IgD-negative memory B cell (primary cell): Measurements from ENCODE around the gene IFT27. TPM values are rescaled to one million over a fixed set of nuclear protein-coding genes. Genes with fewer than 3 reads are reported as not detected.

Source experiments
- H3K27ac Mint-ChIP-seq, 3 donors: one replicate each; pipeline ENCODE4 v1.8.0; 2020 to 2022; ENCODE audit warnings: mild to moderate bottlenecking in 3 of 3, mixed read lengths in 3 of 3, moderate library complexity in 1 of 3
- H3K27me3 Mint-ChIP-seq: one replicate; pipeline ENCODE4 v1.8.0; 2021; ENCODE audit warnings: mixed read lengths
- H3K36me3 Mint-ChIP-seq: one replicate; pipeline ENCODE4 v1.8.0; 2020; ENCODE audit warnings: mild to moderate bottlenecking, mixed read lengths
- H3K4me1 Mint-ChIP-seq, 3 donors: one replicate each; pipeline ENCODE4 v1.8.0; 2020 to 2022; ENCODE audit warnings: mixed read lengths in 3 of 3, mild to moderate bottlenecking in 1 of 3
- H3K4me3 Mint-ChIP-seq, 4 donors: one replicate each; pipeline ENCODE4 v1.8.0; 2020 to 2022; ENCODE audit warnings: mild to moderate bottlenecking in 4 of 4, mixed read lengths in 4 of 4, moderate library complexity in 3 of 4
- H3K9me3 Mint-ChIP-seq, 3 donors: one replicate each; pipeline ENCODE4 v1.8.0; 2020 to 2021; ENCODE audit warnings: mixed read lengths in 3 of 3, mild to moderate bottlenecking in 1 of 3
- polyA plus RNA-seq: library from polyadenylated mRNA; unstranded; fragments of 300-500 nt; fragmentation: Illumina TruSeq; gene quantifications from one replicate; pipeline ENCODE4 v1.2.3, GENCODE V29; 2021

Gene IFT27, protein sequence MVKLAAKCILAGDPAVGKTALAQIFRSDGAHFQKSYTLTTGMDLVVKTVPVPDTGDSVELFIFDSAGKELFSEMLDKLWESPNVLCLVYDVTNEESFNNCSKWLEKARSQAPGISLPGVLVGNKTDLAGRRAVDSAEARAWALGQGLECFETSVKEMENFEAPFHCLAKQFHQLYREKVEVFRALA
- 12.4 TPM for polyA plus RNA-seq

DNA sequence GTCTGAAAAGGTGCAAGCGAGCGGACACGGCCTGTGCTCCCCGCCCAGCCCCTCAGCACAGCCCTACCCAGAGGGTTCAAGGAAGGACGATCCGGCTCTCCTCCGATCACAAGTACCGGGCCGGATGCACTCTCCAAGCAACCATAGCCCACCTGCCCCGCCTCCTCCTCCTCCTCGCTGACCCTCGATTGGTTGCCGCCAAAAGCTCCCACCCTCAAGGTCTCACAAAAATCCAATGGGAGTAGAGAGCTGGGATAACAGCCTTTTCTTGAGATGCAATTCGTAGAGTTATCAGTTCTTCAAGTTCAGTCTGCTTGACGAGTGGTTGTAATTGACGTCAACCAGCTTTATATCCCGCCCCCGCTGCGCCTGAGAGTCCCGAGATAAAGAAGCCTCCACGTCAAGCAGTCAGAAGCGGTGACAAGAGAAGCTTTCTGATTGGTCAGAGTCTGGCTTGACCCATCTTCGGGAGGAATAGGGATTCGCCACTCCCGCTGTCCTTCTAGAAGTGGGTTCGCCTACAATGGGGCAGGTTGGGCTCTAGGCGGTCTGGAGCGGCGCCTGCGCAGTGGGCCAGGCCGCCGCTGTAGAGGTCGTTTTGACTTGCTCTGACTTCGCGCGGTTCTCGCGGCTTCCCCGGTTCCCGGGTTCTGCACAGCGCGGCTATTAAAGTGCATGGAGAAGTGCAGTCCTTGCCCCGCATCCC is at the start of gene IFT27:
TSS of gene IFT27 (minus strand) at position 156 of the 706 bp plus-strand sequence. CDS start 412 bp downstream, outside the sequence.
- Mint-ChIP-seq H3K4me3 (peak within 1 kb of the TSS; percentile 80 to 98 (median 92)), H3K27ac (peak within 1 kb of the TSS; percentile 83 to 97 (median 96)), H3K4me1 (peaks cover 9 to 16% (median 14%) of the 10 kb centered on the region in 3 donors)

DNA sequence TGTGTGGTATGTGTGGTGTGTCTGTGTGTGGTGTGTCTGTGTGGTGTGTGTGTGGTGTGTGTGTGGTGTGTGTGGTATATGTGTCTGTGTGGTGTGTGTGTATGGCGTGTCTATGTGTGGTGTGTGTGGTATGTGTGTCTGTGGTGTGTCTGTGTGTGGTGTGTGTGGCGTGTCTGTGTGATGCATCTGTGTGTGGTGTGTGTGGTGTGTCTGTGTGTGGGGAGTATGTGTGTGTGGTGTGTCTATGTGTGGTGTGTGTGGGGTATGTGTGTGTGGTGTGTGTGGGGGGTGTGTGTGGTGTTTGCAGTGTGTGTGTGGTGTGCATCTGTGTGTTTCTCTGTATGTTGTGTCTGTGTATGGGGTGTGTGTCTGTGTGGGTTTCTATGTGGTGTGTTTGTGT is 48.7 kb upstream of the IFT27 start:
- Mint-ChIP-seq H3K4me3 (no peak overlapping the region), H3K27me3 (peaks cover 24% of the 10 kb centered on the region), H3K9me3 (no peaks in the 10 kb centered on the region), H3K36me3 (peaks cover 3% of the 10 kb centered on the region), H3K4me1 (peaks cover 0 to 3% (median 0%) of the 10 kb centered on the region in 3 donors), H3K27ac (no peak overlapping the region)

More for the DNA sequence above, at the start of gene IFT27:
- Mint-ChIP-seq H3K36me3 (peaks cover 5% of the 10 kb centered on the region), H3K27me3 (no peaks in the 10 kb centered on the region), H3K9me3 (no peaks in the 10 kb centered on the region)

DNA sequence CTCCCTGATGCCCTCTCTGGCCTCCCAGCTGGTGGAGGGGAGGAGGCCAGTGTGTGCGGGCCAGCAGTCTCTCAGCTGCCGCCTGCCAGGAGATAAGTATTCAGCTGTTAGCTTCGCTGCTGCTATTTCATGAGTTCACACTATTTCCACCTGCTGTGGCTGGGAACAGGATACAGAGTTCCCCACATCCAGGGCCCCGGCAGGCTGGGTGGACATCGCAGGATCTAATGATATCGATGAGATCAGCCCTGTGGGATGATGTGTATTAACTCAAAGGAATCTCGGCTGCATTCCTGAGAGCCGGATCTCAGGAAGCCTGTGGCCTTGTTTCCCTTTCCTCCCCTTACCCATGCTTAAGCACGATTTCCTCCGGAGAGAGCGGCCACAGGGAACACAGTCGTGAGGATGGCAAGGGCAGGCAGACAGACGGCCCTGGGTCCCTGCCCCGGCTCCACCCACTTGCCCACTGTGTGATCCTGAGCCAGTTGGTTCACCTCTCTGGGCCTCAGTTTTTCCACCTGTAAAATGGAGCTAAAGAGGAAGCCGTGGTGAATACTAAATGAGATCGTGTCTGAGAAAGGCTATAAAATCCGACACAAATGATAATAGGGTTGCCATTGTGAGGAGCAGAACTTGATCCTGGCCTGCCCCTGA is 47.4 kb upstream of the IFT27 start:
- Mint-ChIP-seq H3K4me3 (no peak overlapping the region), H3K9me3 (no peaks in the 10 kb centered on the region), H3K4me1 (peaks cover 0 to 3% (median 0%) of the 10 kb centered on the region in 3 donors), H3K36me3 (peaks cover 5% of the 10 kb centered on the region), H3K27ac (no peak overlapping the region), H3K27me3 (peaks cover 28% of the 10 kb centered on the region)

DNA sequence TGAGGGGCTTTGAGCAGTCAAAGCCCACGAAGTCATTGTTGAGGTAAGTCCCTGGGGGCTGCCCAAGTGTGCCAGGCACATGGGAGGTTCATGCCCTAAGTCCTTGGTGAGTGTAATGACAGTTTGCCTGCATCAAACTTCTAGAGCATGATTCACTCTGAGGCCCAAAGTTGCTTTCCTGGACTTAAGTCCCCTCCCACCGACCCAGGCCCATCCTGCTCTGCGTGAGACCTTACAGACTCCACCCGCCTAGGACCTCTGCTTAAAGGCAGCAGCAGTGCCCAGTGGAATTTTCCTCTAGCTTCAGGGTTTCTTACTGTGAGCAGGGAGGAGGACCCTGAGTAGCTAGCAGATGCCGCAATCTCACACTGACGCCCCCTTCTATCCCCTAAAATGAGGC is 46.7 kb upstream of the IFT27 start:
- Mint-ChIP-seq H3K4me3 (no peak overlapping the region), H3K36me3 (peaks cover 5% of the 10 kb centered on the region), H3K4me1 (peaks cover 0 to 3% (median 0%) of the 10 kb centered on the region in 3 donors), H3K9me3 (no peaks in the 10 kb centered on the region), H3K27ac (no peak overlapping the region), H3K27me3 (peaks cover 33% of the 10 kb centered on the region)

DNA sequence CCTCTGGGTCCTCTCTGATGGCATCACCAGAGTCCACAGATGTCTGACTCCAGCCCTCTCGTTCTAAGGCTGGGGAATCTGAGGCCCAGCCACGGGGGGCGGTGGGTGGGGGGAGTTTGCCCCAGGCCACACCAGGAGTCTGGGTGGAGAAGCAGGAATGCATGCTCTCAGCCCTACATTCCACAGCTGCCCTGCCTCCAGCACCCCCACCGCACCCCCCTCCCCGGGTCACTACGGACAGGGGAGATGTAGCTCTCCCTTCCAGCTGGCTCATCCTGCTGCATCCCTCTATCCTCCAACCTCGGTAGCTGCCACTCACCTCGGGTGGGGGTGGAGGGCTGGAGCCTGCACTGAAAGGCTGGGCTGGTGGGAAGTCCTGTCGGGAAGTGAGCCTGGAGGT is 43.2 kb upstream of the IFT27 start:
- peaks cover 1% of the 10 kb centered on the region for H3K36me3 Mint-ChIP-seq
- H3K4me3 Mint-ChIP-seq, result no peak overlapping the region
- H3K9me3 Mint-ChIP-seq, result no peaks in the 10 kb centered on the region
- H3K27me3 Mint-ChIP-seq, result peaks cover 52% of the 10 kb centered on the region
- H3K4me1 Mint-ChIP-seq, result no peaks in the 10 kb centered on the region
- no peak overlapping the region for H3K27ac Mint-ChIP-seq

DNA sequence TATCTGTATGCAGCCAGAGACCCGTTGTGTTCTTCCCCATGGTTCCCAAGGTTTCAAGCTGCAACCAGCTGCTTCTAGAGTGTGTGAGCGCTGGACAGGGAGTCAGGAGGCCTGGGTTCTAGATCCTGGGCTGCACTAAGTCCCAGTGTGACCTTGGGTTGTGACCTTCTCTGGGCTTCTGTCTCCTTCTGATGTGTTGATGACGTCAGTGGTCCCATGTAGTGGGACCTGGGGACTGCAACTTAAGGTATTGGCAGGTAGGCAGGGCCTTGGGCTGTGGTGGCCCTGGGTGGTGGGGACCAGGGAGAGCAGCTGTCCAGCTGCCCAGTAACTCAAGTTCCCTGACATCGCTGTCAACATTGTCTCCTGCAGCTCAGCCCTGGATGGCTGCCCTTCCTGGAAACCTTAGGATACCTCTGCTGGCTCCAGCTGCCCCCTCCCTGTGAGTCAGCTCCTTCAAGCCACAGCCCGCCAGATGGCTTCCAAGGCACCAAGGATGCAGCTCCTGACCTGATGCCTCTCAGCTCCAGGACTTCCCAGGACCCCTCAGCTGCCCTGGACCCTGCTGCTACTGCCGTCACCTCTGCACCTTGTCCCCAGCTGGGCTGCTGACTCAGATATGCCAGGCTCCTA is 42.2 kb upstream of the IFT27 start:
- H3K9me3 Mint-ChIP-seq, result no peaks in the 10 kb centered on the region
- H3K4me3 Mint-ChIP-seq, result no peak overlapping the region
- H3K27ac Mint-ChIP-seq, result no peak overlapping the region
- peaks cover 1% of the 10 kb centered on the region for H3K36me3 Mint-ChIP-seq
- H3K4me1 Mint-ChIP-seq, result peaks cover 0 to 2% (median 0%) of the 10 kb centered on the region in 3 donors
- peaks cover 56% of the 10 kb centered on the region for H3K27me3 Mint-ChIP-seq

DNA sequence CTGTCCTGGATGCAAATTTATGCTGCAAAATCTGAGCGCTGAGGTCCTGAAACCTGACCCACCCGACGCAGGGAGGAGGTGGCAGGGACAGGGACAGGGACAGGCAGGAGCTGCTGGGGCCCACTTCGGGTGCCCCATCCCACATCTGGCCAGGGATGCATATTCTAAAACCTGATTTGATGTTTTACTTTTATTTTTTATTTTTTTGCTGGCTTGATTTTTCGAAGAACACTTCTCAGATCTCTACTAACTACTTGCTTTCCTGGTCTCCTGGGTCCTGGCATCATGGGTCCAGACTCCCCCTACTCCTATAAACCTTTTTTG is 41.6 kb upstream of the IFT27 start:
- Mint-ChIP-seq H3K4me3 (peak overlapping the region in 1 of 4 donors; percentile 52), H3K4me1 (peaks cover 0 to 2% (median 0%) of the 10 kb centered on the region in 3 donors), H3K27ac (no peak overlapping the region), H3K9me3 (no peaks in the 10 kb centered on the region), H3K36me3 (peaks cover 1% of the 10 kb centered on the region), H3K27me3 (peaks cover 53% of the 10 kb centered on the region)

DNA sequence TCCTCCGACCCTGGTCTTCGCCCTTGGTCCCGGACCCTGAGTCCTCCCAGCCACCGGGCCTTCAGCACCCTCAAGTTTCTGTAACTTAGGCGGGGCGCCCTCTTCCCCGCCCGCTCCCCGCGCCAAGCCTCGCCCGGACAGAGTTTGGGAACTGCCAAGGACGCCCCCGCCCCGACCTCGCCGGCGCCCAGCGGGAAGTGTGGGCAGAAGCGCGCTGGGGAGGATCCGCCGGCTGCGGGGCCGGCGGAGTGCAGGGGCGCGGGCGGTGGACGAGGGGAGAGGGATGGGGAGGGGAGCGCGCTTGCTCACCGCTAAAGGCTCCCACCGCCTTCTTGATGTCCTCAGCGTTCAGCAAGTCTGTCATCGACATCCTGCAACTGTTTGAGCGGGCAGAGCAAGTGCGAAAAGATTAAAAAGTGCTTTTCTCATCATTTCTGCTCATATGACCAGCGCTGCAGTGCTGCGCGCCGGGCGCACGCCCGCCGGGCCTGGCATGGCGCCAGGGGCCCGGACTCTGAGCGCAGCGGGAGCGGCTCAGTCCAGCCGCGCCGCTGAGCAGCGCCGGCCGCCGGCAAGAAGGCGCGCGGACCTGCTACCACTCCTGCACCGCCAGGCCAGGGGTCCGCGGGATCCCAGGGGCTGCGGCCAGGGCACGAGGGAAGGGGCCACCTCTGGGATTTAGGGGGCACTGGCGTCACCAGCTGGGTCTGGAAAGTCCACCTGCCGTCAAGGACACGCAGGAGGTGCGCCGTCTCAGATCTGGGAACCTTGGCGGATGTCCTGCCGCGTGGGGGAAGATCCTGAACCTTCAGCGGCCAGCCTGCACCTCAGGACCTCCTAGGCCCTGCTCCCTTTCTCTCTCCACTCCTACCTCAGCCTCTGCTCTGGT is 41.0 kb upstream of the IFT27 start, which contains the start of gene PVALB:
TSS of gene PVALB (minus strand) at position 400 of the 889 bp plus-strand sequence. CDS start at position 370, 30 bp downstream.
- Mint-ChIP-seq H3K9me3 (no peaks in the 10 kb centered on the region), H3K4me3 (peak within 1 kb of the TSS in 2 of 4 donors; percentile 17 to 52), H3K4me1 (peaks cover 0 to 2% (median under 1%) of the 10 kb centered on the region in 3 donors), H3K36me3 (peaks cover 1% of the 10 kb centered on the region), H3K27me3 (peaks cover 53% of the 10 kb centered on the region), H3K27ac (no peak within 1 kb of the TSS)

DNA sequence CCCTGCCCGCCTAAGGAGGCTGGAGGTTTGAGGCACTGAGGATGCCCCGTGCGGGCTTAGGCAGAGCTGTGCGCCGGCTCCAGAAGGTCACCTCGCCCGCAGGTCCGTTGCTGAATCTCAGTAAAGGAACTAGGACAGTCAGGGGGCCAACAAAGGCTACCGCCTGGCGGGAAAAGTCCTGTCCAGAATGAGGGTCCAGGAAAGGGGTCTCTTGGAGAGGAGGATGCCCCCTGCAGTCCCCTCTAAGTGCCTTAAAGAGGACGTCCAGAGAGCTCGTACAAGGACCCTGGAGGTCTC is 40.4 kb upstream of the IFT27 start:
- Mint-ChIP-seq H3K27me3 (peaks cover 55% of the 10 kb centered on the region), H3K27ac (no peak overlapping the region), H3K36me3 (peaks cover 1% of the 10 kb centered on the region)

DNA sequence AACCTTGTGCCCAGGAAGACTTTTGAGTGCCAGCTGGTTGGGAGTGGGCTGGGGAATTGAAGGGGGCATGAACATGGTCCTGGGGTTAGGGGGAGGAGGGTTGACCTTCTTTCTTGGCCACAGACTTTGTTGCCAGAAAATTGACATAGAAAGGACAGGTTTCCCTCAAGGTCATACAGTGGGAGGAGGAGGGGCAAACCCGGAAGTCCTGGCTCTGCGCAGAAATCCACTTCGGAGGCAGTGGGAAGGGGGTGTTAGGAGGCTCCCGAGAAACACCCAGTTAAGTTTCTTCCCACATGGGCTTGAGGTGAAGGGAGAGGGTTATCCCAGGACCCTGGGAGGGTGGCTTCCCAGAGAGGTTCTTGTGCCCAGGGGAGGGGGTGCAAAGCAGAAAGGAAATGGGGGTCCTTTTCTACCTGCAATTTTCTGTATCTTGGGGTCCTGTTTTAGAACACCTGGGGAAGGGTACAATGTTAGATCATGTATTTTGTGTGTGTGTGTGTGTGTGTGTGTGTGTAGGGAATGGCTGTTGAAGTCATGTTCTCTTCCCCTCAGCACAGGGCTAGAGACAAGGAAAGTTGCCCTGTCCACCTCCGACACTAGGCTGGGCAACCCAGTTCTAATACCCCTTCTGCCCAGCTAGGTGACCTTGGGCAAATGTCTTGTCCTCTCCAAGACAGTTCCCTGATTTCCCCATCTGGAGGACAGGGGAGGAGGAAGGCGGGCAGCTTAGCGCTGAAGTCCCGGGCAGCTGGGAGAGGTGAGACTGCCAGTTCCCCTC is 39.8 kb upstream of the IFT27 start:
- Mint-ChIP-seq H3K4me3 (no peak overlapping the region), H3K36me3 (peaks cover 1% of the 10 kb centered on the region), H3K4me1 (peaks cover 0 to 2% (median 1%) of the 10 kb centered on the region in 3 donors), H3K27me3 (peaks cover 56% of the 10 kb centered on the region), H3K27ac (no peak overlapping the region), H3K9me3 (no peaks in the 10 kb centered on the region)

More for the DNA sequence above, 40.4 kb upstream of the IFT27 start:
- H3K4me1 Mint-ChIP-seq, result peaks cover 0 to 2% (median 1%) of the 10 kb centered on the region in 3 donors
- no peak overlapping the region for H3K4me3 Mint-ChIP-seq
- no peaks in the 10 kb centered on the region for H3K9me3 Mint-ChIP-seq

DNA sequence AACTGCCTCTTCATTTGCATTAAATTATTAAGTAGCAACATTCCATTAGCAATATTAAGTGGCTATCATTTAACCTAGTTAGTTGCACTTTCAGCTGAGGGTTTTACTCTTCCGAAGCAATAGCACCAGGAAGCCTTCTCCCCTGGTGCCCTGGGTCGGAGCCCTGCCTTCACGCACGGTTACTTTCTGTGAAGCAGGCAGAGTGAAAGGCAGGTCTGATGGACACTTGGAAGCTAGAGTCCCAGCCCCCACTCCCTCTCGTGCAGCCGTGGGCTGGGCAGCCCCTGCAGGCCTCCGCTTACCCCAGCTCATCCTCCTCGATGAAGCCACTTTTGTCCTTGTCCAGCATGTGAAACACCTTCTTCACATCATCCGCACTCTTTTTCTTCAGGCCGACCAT is 38.9 kb upstream of the IFT27 start:
- Mint-ChIP-seq H3K4me1 (peaks cover 0 to 2% (median 1%) of the 10 kb centered on the region in 3 donors), H3K36me3 (peaks cover 1% of the 10 kb centered on the region), H3K27me3 (peaks cover 59% of the 10 kb centered on the region), H3K27ac (no peak overlapping the region), H3K4me3 (no peak overlapping the region), H3K9me3 (no peaks in the 10 kb centered on the region)

DNA sequence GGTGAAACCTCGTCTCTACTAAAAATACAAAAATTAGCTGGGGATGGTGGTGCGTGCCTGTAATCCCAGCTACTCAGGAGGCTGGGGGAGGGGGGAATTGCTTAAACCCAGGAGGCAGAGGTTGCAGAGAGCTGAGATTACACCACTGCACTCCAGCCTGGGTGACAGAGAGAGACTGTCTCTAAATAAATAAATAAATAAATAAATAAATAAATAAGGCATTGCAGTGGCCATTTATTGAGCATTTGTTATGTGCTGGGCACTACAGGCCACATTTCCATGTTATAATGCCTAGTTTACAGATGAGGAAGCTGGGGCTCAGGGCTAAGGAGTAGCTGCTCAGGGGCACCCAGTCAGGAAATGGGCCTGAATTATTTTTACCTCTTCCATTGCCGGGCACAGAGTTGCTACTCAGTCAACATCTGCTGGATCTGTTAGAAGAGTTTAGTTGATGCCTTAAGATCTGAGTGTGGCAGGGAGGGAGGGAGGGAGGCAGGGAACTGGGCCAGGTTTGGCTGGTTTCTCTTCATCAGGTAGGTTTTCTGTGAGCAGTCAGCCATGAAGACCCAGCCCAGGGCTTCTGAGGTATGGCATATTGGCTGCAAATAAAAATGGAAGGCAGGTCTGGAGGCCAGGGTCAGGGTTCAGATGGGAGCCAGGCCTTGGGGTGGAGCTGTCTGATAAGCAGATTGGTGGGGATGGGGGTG is 35.3 kb upstream of the IFT27 start:
- peaks cover 38% of the 10 kb centered on the region for H3K27me3 Mint-ChIP-seq
- H3K27ac Mint-ChIP-seq, result no peak overlapping the region
- peaks cover 0 to 2% (median 1%) of the 10 kb centered on the region in 3 donors for H3K4me1 Mint-ChIP-seq
- no peaks in the 10 kb centered on the region for H3K9me3 Mint-ChIP-seq
- H3K4me3 Mint-ChIP-seq, result no peak overlapping the region
- no peaks in the 10 kb centered on the region for H3K36me3 Mint-ChIP-seq

DNA sequence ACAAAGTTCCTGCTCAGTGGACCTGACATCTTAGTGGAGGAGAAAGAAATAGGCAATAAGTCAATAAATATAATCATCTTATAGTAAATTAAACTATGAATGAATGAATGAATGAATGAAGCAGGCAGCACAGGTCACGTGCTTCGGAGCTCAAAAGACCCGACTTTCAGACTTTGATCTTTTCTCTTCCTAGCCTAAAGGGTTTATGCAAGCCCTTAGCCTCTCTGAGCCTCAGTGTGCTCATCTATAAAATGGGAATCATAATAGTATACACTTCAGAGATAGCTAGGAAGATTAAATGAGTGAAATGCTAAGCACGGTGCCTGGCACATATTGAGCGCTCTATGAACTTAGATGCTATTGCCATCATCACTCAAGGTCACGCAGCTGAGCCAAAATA is 33.4 kb upstream of the IFT27 start:
- peaks cover 0 to 2% (median 1%) of the 10 kb centered on the region in 3 donors for H3K4me1 Mint-ChIP-seq
- H3K27ac Mint-ChIP-seq, result no peak overlapping the region
- H3K36me3 Mint-ChIP-seq, result no peaks in the 10 kb centered on the region
- no peaks in the 10 kb centered on the region for H3K9me3 Mint-ChIP-seq
- no peak overlapping the region for H3K4me3 Mint-ChIP-seq
- H3K27me3 Mint-ChIP-seq, result peaks cover 27% of the 10 kb centered on the region
